GM13977 (cell line): Measurements from ENCODE around the gene IQCE.

Experiments used
- DNase-seq: peaks from one replicate; pipeline ENCODE4 v3.0.0; 2012; ENCODE audit warnings: low spot score
- CTCF ChIP-seq: IDR thresholded peaks from 2 replicates; pipeline ENCODE4 v1.5.1; 2012; ENCODE audit warnings: mild to moderate bottlenecking, control low read depth; ENCODE audit not compliant: insufficient read depth; ENCODE audit errors: extremely low read depth, missing control alignments
- in situ Hi-C: fragments of 300-500 bp; cut with MboI; formaldehyde crosslinking; loops from one replicate; pipeline ENCODE4 v1.12.0; 2022; ENCODE audit warnings: low sequenced_read_pairs, low pct_unique_long_range_greater_than_20kb, mixed read lengths, inconsistent platforms; ENCODE audit not compliant: unreplicated experiment

The IQCE gene

GRCh38 chr7:2571409-2571808, 12.6 kb downstream of the IQCE start:
- in situ Hi-C loops: no loop called here
- no peak for TF ChIP-seq CTCF
- no peak for DNase-seq

- no peak for DNase-seq
- no peak for TF ChIP-seq CTCF
- in situ Hi-C loops: no loop called here
Measured at GRCh38 chr7:2572101-2572842, 13.5 kb downstream of the IQCE start.

GRCh38 chr7:2573761-2574160, 15.0 kb downstream of the IQCE start:
- in situ Hi-C loops: no loop called here
- no peak for TF ChIP-seq CTCF
- no peak for DNase-seq

- in situ Hi-C loops: no loop called here
- DNase-seq: no peak
- TF ChIP-seq CTCF: no peak
Measured at GRCh38 chr7:2575046-2575732, 16.4 kb downstream of the IQCE start.

- in situ Hi-C loops: no loop called here
- no peak for DNase-seq
Measured at GRCh38 chr7:2575733-2576340, 17.1 kb downstream of the IQCE start.

More at GRCh38 chr7:2575733-2576340, 17.1 kb downstream of the IQCE start:
- no peak for TF ChIP-seq CTCF
